ENCODE data around the gene ZNF750. TPM values are rescaled to one million over a fixed set of nuclear protein-coding genes. Genes with fewer than 3 reads are reported as not detected.
A peak's percentile ranks its signal among the peaks of the same experiment; 100 is the strongest.

ZNF750 gene
- polyA plus RNA-seq, 1 donor (not counting 4 experiments of a cell fraction or from before 2014, with no cell fraction given), result 5.5 TPM

- no peaks in the 10 kb centered on the region for H3K27me3 ChIP-seq (ENCODE audit: control insufficient read depth, extremely low read depth, insufficient read depth, low read length)
- no peaks in the 10 kb centered on the region for H3K9me3 ChIP-seq (ENCODE audit: control insufficient read depth, low read depth, low read length)
- no peak overlapping the region for H2AFZ ChIP-seq (ENCODE audit: control insufficient read depth, low read length)
Measured at GRCh38 chr17:82871776-82872561, 32.1 kb upstream of the ZNF750 start.

GRCh38 chr17:82871056-82871775 is 31.4 kb upstream of the ZNF750 start:
- Histone ChIP-seq H3K4me2 (ENCODE audit: control insufficient read depth, extremely low read depth, insufficient read depth, low read depth, low read length) (no peak overlapping the region), H4K20me1 (ENCODE audit: control insufficient read depth, extremely low read depth, insufficient read depth, low read length) (no peaks in the 10 kb centered on the region), H3K27me3 (ENCODE audit: control insufficient read depth, extremely low read depth, insufficient read depth, low read length) (no peaks in the 10 kb centered on the region), H3K36me3 (ENCODE audit: control insufficient read depth in 2 of 2, extremely low read depth in 1 of 2, insufficient read depth in 2 of 2, low read length in 2 of 2) (peaks cover 8 to 13% of the 10 kb centered on the region in 2 experiments), H3K4me1 (ENCODE audit: control insufficient read depth, extremely low read depth, insufficient read depth, low read length) (peaks cover 25% of the 10 kb centered on the region), H3K9ac (ENCODE audit: control insufficient read depth, extremely low read depth, insufficient read depth, low read length) (no peak overlapping the region), H2AFZ (ENCODE audit: control insufficient read depth, low read length) (no peak overlapping the region), H3K4me3 (ENCODE audit: control insufficient read depth in 2 of 3, extremely low read depth in 1 of 3, insufficient read depth in 2 of 3, low read depth in 1 of 3, low read length in 3 of 3) (no peak overlapping the region), H3K79me2 (ENCODE audit: control insufficient read depth, insufficient read depth, low read length) (peaks cover 13% of the 10 kb centered on the region), H3K9me3 (ENCODE audit: control insufficient read depth, low read depth, low read length) (no peaks in the 10 kb centered on the region), H3K27ac (ENCODE audit: control insufficient read depth, insufficient read depth, low read length) (no peak overlapping the region), H3K9me1 (ENCODE audit: control insufficient read depth, extremely low read depth, insufficient read depth, low read length) (no peaks in the 10 kb centered on the region)
- no peak for TF ChIP-seq EZH2 (IDR thresholded peaks at IDR 0.05; ENCODE audit: low read length)
- TF ChIP-seq, protein P1, sequence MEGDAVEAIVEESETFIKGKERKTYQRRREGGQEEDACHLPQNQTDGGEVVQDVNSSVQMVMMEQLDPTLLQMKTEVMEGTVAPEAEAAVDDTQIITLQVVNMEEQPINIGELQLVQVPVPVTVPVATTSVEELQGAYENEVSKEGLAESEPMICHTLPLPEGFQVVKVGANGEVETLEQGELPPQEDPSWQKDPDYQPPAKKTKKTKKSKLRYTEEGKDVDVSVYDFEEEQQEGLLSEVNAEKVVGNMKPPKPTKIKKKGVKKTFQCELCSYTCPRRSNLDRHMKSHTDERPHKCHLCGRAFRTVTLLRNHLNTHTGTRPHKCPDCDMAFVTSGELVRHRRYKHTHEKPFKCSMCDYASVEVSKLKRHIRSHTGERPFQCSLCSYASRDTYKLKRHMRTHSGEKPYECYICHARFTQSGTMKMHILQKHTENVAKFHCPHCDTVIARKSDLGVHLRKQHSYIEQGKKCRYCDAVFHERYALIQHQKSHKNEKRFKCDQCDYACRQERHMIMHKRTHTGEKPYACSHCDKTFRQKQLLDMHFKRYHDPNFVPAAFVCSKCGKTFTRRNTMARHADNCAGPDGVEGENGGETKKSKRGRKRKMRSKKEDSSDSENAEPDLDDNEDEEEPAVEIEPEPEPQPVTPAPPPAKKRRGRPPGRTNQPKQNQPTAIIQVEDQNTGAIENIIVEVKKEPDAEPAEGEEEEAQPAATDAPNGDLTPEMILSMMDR (optimal IDR thresholded peaks at IDR 0.05 in 1 of 3, IDR thresholded peaks at IDR 0.05 in 1 of 3, conservative IDR thresholded peaks at IDR 0.05 in 1 of 3; ENCODE audit: extremely low read depth in 1 of 3, insufficient read depth in 2 of 3, low read length in 3 of 3), result peak in 1 of 3 experiments; percentile 20
- DNase-seq (ENCODE audit: low read depth, low spot score) (no peak), FAIRE-seq (no peak)
- dilution Hi-C loops (cut with MboI; ENCODE audit: extremely low pct_ligation_motif_present, low sequenced_read_pairs), result no loop called here

More at GRCh38 chr17:82871776-82872561, 32.1 kb upstream of the ZNF750 start:
- Histone ChIP-seq H4K20me1 (ENCODE audit: control insufficient read depth, extremely low read depth, insufficient read depth, low read length) (no peaks in the 10 kb centered on the region), H3K4me2 (ENCODE audit: control insufficient read depth, extremely low read depth, insufficient read depth, low read depth, low read length) (no peak overlapping the region), H3K36me3 (ENCODE audit: control insufficient read depth in 2 of 2, extremely low read depth in 1 of 2, insufficient read depth in 2 of 2, low read length in 2 of 2) (peaks cover 8 to 13% of the 10 kb centered on the region in 2 experiments), H3K79me2 (ENCODE audit: control insufficient read depth, insufficient read depth, low read length) (peaks cover 11% of the 10 kb centered on the region), H3K4me1 (ENCODE audit: control insufficient read depth, extremely low read depth, insufficient read depth, low read length) (peaks cover 31% of the 10 kb centered on the region), H3K9me1 (ENCODE audit: control insufficient read depth, extremely low read depth, insufficient read depth, low read length) (no peaks in the 10 kb centered on the region), H3K27ac (ENCODE audit: control insufficient read depth, insufficient read depth, low read length) (no peak overlapping the region), H3K4me3 (ENCODE audit: control insufficient read depth in 2 of 3, extremely low read depth in 1 of 3, insufficient read depth in 2 of 3, low read depth in 1 of 3, low read length in 3 of 3) (no peak overlapping the region), H3K9ac (ENCODE audit: control insufficient read depth, extremely low read depth, insufficient read depth, low read length) (no peak overlapping the region)
- DNase-seq (ENCODE audit: low read depth, low spot score) (no peak), FAIRE-seq (no peak)
- dilution Hi-C loops (cut with MboI; ENCODE audit: extremely low pct_ligation_motif_present, low sequenced_read_pairs), result no loop called here
- TF ChIP-seq EZH2 (IDR thresholded peaks at IDR 0.05; ENCODE audit: low read length), result no peak
- TF ChIP-seq, protein P1 (optimal IDR thresholded peaks at IDR 0.05 in 1 of 3, IDR thresholded peaks at IDR 0.05 in 1 of 3, conservative IDR thresholded peaks at IDR 0.05 in 1 of 3; ENCODE audit: extremely low read depth in 1 of 3, insufficient read depth in 2 of 3, low read length in 3 of 3), result no peak

Measured in keratinocyte (primary cell).